Peyer's patch (tissue), 4 donors: Measurements from ENCODE around the gene SGSM2. TPM values are rescaled to one million over a fixed set of nuclear protein-coding genes. Genes with fewer than 3 reads are reported as not detected.

Source experiments
- DNase-seq, 3 donors: peaks; one replicate each; pipeline ENCODE4 v3.0.0-alpha.2; 2017 to 2019
- H3K27ac ChIP-seq, 4 donors: fragments of 200-600 bp; sonication (generic); one replicate each; pipeline ENCODE4 v1.5.1; 2016 to 2019
- H3K27me3 ChIP-seq, 2 donors: fragments of 200-600 bp; sonication (generic); one replicate each; pipeline ENCODE4 v1.5.1; 2019
- H3K36me3 ChIP-seq, 3 donors: fragments of 200-600 bp; sonication (generic); one replicate each; pipeline ENCODE4 v1.5.1; 2016 to 2019
- H3K4me1 ChIP-seq, 4 donors: fragments of 200-600 bp; sonication (generic); one replicate each; pipeline ENCODE4 v1.5.1; 2016 to 2019
- H3K4me3 ChIP-seq, 4 donors: fragments of 200-600 bp; sonication (generic); 1 replicate in 3 of 4; 2 replicates in 1 of 4; pipeline ENCODE4 v1.5.1; 2016 to 2019; ENCODE audit warnings: mild to moderate bottlenecking in 1 of 4
- H3K9me3 ChIP-seq, 4 donors: fragments of 200-600 bp; sonication (generic); one replicate each; pipeline ENCODE4 v1.5.1; 2016 to 2019; ENCODE audit warnings: mild to moderate bottlenecking in 1 of 4
- POLR2A ChIP-seq, 2 donors: fragments of 450-650 bp; IDR thresholded peaks; one replicate each; pipeline ENCODE4 v1.5.1; 2017; ENCODE audit warnings: antibody characterized with exemption in 2 of 2, mild to moderate bottlenecking in 2 of 2, moderate library complexity in 2 of 2
- total RNA-seq, 4 donors: library from RNA; depleted of rRNA; stranded (reverse); fragments of >200 nt; gene quantifications; one replicate each; pipeline ENCODE4 v1.1.0, GENCODE V29; 2016
- TF ChIP-seq, protein P1 (sequence below), 6 experiments: fragments of 450-650 bp in 4 of 6; fragments of 200-600 bp in 2 of 6; sonication (generic) in 1 of 6; IDR thresholded peaks; one replicate each; pipeline ENCODE4 v1.5.1; 2017 to 2019; ENCODE audit warnings: antibody characterized with exemption in 6 of 6, mild to moderate bottlenecking in 3 of 6, moderate library complexity in 1 of 6

SGSM2 gene
- total RNA-seq, 4 donors from 2014 or later = 48.5 to 151 (median 113) TPM

DNA sequence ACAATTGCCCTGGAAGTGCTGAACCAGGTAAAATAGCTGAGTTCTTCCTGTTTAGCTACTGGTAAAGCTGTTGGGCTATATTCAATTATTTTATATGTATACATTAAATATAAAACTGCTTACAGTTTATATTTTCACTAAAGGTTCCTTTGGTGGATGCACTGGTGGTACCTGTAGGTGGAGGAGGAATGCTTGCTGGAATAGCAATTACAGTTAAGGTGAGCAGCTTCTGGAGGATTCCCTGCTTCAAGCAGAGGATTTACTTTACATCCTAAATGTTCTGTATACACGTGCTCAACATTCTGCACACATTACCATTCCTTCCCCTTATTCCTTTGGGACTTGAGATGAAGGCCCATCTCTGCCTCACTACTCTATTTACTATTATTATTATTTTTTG lies 15.9 kb upstream of the SGSM2 start:
- no peak overlapping the region for H3K27ac ChIP-seq
- no peak overlapping the region for H3K4me3 ChIP-seq
- no peak for TF ChIP-seq POLR2A (IDR thresholded peaks at IDR 0.05)
- TF ChIP-seq, protein P1, sequence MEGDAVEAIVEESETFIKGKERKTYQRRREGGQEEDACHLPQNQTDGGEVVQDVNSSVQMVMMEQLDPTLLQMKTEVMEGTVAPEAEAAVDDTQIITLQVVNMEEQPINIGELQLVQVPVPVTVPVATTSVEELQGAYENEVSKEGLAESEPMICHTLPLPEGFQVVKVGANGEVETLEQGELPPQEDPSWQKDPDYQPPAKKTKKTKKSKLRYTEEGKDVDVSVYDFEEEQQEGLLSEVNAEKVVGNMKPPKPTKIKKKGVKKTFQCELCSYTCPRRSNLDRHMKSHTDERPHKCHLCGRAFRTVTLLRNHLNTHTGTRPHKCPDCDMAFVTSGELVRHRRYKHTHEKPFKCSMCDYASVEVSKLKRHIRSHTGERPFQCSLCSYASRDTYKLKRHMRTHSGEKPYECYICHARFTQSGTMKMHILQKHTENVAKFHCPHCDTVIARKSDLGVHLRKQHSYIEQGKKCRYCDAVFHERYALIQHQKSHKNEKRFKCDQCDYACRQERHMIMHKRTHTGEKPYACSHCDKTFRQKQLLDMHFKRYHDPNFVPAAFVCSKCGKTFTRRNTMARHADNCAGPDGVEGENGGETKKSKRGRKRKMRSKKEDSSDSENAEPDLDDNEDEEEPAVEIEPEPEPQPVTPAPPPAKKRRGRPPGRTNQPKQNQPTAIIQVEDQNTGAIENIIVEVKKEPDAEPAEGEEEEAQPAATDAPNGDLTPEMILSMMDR (IDR thresholded peaks at IDR 0.05) = no peak
- H3K36me3 ChIP-seq = peaks cover 0 to 58% (median 0%) of the 10 kb centered on the region in 3 donors
- DNase-seq = no peak
- H3K27me3 ChIP-seq = no peaks in the 10 kb centered on the region
- no peaks in the 10 kb centered on the region for H3K9me3 ChIP-seq
- no peaks in the 10 kb centered on the region for H3K4me1 ChIP-seq

- no peaks in the 10 kb centered on the region for H3K9me3 ChIP-seq
- H3K27me3 ChIP-seq = no peaks in the 10 kb centered on the region
- no peak overlapping the region for H3K27ac ChIP-seq
- no peak for DNase-seq
- H3K4me1 ChIP-seq = no peaks in the 10 kb centered on the region
- H3K4me3 ChIP-seq = no peak overlapping the region
- no peak for TF ChIP-seq POLR2A (IDR thresholded peaks at IDR 0.05)
- TF ChIP-seq, protein P1 (IDR thresholded peaks at IDR 0.05) = no peak
- H3K36me3 ChIP-seq = peaks cover 0 to 79% (median 0%) of the 10 kb centered on the region in 3 donors
Measured at GRCh38 chr17:2323629-2324314, 13.5 kb upstream of the SGSM2 start.

GRCh38 chr17:2331303-2331702 lies 6.0 kb upstream of the SGSM2 start:
- Histone ChIP-seq H3K27ac (no peak overlapping the region), H3K4me1 (peaks cover 0 to 11% (median 6%) of the 10 kb centered on the region in 4 donors), H3K4me3 (no peak overlapping the region), H3K36me3 (peaks cover 0 to 79% (median 0%) of the 10 kb centered on the region in 3 donors), H3K27me3 (no peaks in the 10 kb centered on the region), H3K9me3 (no peaks in the 10 kb centered on the region)
- no peak for DNase-seq
- no peak for TF ChIP-seq POLR2A (IDR thresholded peaks at IDR 0.05)
- TF ChIP-seq, protein P1 (IDR thresholded peaks at IDR 0.05) = no peak

GRCh38 chr17:2335726-2336214 lies 1.5 kb upstream of the SGSM2 start:
- Histone ChIP-seq H3K4me3 (peak overlapping the region; percentile 85 to 97 (median 96)), H3K9me3 (no peaks in the 10 kb centered on the region), H3K4me1 (peaks cover 0 to 17% (median 6%) of the 10 kb centered on the region in 4 donors), H3K27ac (peak overlapping the region; percentile 80 to 88 (median 85)), H3K36me3 (peaks cover 0 to 39% (median 0%) of the 10 kb centered on the region in 3 donors), H3K27me3 (no peaks in the 10 kb centered on the region)
- TF ChIP-seq POLR2A (IDR thresholded peaks at IDR 0.05) = no peak
- TF ChIP-seq, protein P1 (IDR thresholded peaks at IDR 0.05) = no peak
- DNase-seq = no peak

DNA sequence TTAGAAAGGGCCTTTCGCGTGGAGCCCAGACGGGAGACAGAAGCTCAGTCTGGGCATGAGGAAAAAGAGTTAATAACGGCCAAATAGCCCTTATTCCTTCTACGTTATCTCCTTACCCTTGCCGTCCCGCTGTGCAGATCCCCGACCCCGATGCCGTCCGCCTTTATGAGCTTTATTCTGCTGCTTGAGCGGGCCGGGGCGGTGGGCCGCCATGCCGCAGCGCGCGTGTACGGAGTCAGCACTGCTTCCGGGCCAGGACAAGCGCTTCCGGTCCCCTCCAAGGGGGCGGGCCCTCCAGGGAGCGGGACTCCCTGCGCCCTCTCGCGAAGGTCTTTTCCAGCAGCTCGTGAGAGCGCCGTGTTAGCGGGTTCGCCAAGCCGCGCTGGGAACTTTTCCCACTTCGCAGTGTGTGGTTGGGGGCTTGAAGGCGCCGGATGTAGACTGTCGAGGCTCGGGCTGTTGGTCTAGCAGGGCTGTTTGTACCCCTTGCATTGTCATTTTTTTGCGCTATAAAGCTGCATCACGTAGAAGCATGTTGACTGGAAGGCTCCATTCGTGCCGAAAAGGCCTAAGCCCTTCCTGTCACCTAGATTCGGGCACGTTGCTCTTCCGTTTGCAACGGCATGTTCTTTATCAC lies 968 bp upstream of the SGSM2 start, which contains the start of gene TSR1:
Gene TSR1 (minus strand): TSS at position 243 of the 637 bp plus-strand sequence. CDS start 30 bp downstream, at position 213.
- DNase-seq = peak; percentile 88 to 95 (median 92)
- TF ChIP-seq POLR2A (IDR thresholded peaks at IDR 0.05) = peak; percentile 81 to 87
- TF ChIP-seq, protein P1 (IDR thresholded peaks at IDR 0.05) = peak in 4 of 6 experiments; percentile 8 to 35 (median 17)
- Histone ChIP-seq H3K4me3 (peak within 1 kb of the TSS; percentile 85 to 97 (median 96)), H3K27ac (peak within 1 kb of the TSS; percentile 80 to 88 (median 85)), H3K27me3 (no peaks in the 10 kb centered on the region), H3K36me3 (peaks cover 0 to 33% (median 0%) of the 10 kb centered on the region in 3 donors), H3K9me3 (no peaks in the 10 kb centered on the region), H3K4me1 (peaks cover 0 to 17% (median 6%) of the 10 kb centered on the region in 4 donors)
